ENCODE measurements around the gene PTPRCAP.

- no peak for TF ChIP-seq GABPA (IDR thresholded peaks at IDR 0.05; ENCODE audit: low read depth)
- no peak for TF ChIP-seq YBX1 (IDR thresholded peaks at IDR 0.05)
- TF ChIP-seq USF2 (IDR thresholded peaks at IDR 0.05; ENCODE audit: borderline replicate concordance, low read depth, low read length) = no peak
- TF ChIP-seq KDM1A (IDR thresholded peaks at IDR 0.05; ENCODE audit: borderline replicate concordance) = no peak
- no peak for TF ChIP-seq ESRRA (IDR thresholded peaks at IDR 0.05; ENCODE audit: low read length)
- no peak for TF ChIP-seq CTCF (IDR thresholded peaks at IDR 0.05 in 2 of 3, conservative IDR thresholded peaks at IDR 0.05 in 1 of 3; ENCODE audit: control insufficient read depth in 2 of 3, extremely low read depth in 1 of 3, insufficient read depth in 1 of 3, low read depth in 3 of 3, low read length in 3 of 3)
- peak; percentile 28 to 30; a peak in 1 of 4 replicates for TF ChIP-seq EP300 (IDR thresholded peaks at IDR 0.05; ENCODE audit: borderline replicate concordance in 1 of 2, control insufficient read depth in 1 of 2, low read depth in 2 of 2, low read length in 2 of 2)
These were observed 912 bp downstream of the PTPRCAP start for GRCh38 chr11:67436459-67437081.

All from GM12878 (cell line).